ENCODE results near the gene TMEM26. TPM values are rescaled to one million over a fixed set of nuclear protein-coding genes. Genes with fewer than 3 reads are reported as not detected.

The TMEM26 gene
- total RNA-seq, 1 donor from 2014 or later = not detected

DNA sequence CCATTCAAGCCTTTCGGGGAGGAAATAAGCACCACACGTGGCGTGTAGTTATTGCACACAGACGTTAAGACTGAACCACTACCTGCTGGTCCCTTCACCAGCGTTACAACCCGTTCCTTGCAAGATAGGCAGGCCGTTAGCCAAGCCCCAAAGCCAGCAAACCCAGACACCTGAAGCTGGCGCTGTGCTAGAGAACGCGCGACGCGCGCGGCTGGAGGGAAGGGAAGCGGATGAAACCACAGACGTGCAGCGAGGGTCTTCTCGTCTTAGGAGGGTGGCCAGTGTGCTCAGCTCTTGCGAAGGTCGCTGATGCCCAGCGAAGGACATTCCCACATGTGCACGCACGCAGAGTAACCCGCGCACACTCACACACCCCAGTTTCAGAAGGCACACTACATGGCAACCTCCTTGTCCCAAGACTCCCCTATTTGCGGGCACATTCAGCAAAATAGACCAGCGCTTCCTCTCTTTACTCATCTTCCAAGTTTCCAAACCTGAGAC lies 980 bp downstream of the TMEM26 start:
- no peak overlapping the region for H3K4me3 Mint-ChIP-seq (ENCODE audit: low read depth)
- intact Hi-C loops (cut with micrococcal nuclease) = no loop called here
- H3K4me1 Mint-ChIP-seq (ENCODE audit: low read depth) = peaks cover 7% of the 10 kb centered on the region
- no peak overlapping the region for H3K27ac Mint-ChIP-seq
- DNase-seq (ENCODE audit: low spot score) = no peak
- no peaks in the 10 kb centered on the region for H3K9me3 Mint-ChIP-seq
- peaks cover 40% of the 10 kb centered on the region for H3K27me3 Mint-ChIP-seq (ENCODE audit: low read depth)
- H3K36me3 Mint-ChIP-seq (ENCODE audit: low read depth) = no peaks in the 10 kb centered on the region

DNA sequence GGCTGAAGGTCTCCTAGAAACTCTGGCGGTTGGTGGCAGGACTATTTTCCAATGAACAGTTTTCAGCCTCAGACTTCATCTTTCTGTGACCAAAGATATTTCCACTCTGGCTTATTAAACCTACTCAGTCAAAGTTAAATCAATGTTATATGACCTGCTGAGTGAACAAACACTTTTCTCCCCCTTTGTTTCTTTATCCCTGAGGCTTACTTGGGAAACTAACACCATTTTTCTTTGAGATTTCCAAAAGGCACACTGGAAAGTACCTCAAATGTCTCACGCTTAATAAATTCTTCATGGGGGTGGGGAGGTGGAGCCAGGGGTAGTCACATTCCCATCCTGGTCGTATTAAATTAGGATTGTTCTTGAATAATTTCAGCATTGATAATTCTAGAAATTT lies 1.8 kb downstream of the TMEM26 start:
- no peak overlapping the region for H3K27ac Mint-ChIP-seq
- no peak overlapping the region for H3K4me3 Mint-ChIP-seq (ENCODE audit: low read depth)
- intact Hi-C loops (cut with micrococcal nuclease) = no loop called here
- H3K9me3 Mint-ChIP-seq = no peaks in the 10 kb centered on the region
- H3K36me3 Mint-ChIP-seq (ENCODE audit: low read depth) = no peaks in the 10 kb centered on the region
- peaks cover 40% of the 10 kb centered on the region for H3K27me3 Mint-ChIP-seq (ENCODE audit: low read depth)
- H3K4me1 Mint-ChIP-seq (ENCODE audit: low read depth) = peaks cover 7% of the 10 kb centered on the region
- no peak for DNase-seq (ENCODE audit: low spot score)

DNA sequence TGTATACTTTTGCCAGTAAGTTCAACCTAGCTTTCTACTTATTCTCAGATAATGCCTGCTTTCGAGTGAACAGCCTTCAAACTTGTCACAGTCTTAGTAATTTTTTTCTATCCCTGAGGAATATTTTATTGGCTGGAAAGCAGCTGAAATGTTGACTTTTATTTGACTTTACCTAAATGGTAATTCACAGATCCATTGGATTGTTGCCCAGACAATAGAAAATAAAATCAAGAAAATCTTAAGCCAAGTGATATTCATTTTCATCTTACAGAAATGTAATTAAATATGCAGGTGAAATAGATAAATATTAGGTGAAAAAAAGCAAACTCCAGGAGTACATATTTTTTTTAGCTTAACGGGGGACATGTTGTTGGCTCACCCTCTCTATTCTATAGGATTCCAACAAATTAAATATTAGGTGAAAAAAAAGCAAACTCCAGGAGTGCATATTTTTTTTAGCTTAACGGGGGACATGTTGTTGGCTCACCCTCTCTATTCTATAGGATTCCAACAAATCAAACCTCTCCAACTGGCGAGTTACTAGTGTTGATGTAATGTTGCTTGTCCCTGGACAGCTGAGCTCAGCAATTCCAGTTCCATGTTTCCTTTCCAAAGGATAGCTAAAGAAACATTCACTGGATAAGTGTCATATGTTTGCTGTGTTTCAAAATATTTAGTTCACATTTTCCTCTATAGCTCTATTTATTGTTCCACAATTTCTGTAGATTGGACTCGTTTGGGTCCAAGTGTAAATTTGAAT lies 4.2 kb downstream of the TMEM26 start:
- H3K27me3 Mint-ChIP-seq (ENCODE audit: low read depth) = peaks cover 28% of the 10 kb centered on the region
- H3K27ac Mint-ChIP-seq = no peak overlapping the region
- no peaks in the 10 kb centered on the region for H3K36me3 Mint-ChIP-seq (ENCODE audit: low read depth)
- intact Hi-C loops (cut with micrococcal nuclease) = no loop called here
- peaks cover 7% of the 10 kb centered on the region for H3K4me1 Mint-ChIP-seq (ENCODE audit: low read depth)
- H3K9me3 Mint-ChIP-seq = no peaks in the 10 kb centered on the region
- DNase-seq (ENCODE audit: low spot score) = no peak
- no peak overlapping the region for H3K4me3 Mint-ChIP-seq (ENCODE audit: low read depth)

DNA sequence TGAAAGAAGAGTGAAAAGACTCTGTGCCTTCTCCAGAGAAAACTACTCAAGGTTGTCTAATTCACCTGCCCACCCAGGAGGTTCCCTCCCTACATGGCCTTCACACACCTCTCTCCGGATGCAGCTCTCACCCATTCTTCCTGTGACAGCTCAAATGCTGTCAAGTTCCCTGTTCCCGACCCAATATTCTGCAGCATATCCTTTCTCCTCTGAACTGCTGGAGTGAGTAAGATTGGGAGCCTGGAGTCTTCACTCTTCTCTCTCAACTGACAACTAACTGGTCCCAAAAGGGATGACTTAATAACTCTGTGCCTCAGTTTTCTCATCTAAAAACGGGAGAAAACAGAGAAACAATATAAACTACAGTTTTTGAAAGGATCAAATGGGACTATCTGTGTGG lies 5.1 kb downstream of the TMEM26 start:
- no peak for DNase-seq (ENCODE audit: low spot score)
- Mint-ChIP-seq H3K9me3 (no peaks in the 10 kb centered on the region), H3K4me1 (ENCODE audit: low read depth) (peaks cover 7% of the 10 kb centered on the region), H3K27ac (no peak overlapping the region), H3K27me3 (ENCODE audit: low read depth) (peaks cover 23% of the 10 kb centered on the region), H3K4me3 (ENCODE audit: low read depth) (no peak overlapping the region), H3K36me3 (ENCODE audit: low read depth) (no peaks in the 10 kb centered on the region)
- intact Hi-C loops (cut with micrococcal nuclease) = no loop called here

DNA sequence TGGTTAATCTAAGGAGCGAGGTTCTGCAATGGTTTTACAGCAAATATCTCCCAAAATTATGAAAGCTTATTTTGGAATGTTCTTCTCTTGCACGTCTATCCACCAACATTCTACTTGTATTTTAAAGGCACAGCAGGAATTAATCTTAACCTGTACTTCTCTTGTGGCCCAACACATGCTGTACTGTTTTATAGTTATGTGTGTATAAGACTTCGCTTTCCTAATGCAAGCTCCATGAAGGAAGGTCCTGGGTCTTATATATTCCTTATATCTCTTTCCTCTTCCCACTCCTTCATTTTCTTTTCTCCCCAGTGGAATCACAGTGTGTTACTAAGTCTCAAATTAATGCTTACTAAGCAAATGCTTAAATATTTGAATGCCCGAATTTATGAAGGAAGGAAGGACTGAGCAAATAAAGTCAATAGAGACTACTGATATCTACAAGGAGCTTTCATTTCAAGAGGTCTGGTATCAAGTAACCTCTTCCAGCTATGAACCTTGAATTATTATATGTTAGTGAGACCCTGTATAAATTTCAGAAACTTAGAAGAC lies 14.0 kb downstream of the TMEM26 start:
- no peak for DNase-seq (ENCODE audit: low spot score)
- peaks cover 17% of the 10 kb centered on the region for H3K27me3 Mint-ChIP-seq (ENCODE audit: low read depth)
- no peaks in the 10 kb centered on the region for H3K36me3 Mint-ChIP-seq (ENCODE audit: low read depth)
- H3K9me3 Mint-ChIP-seq = no peaks in the 10 kb centered on the region
- peaks cover 11% of the 10 kb centered on the region for H3K4me1 Mint-ChIP-seq (ENCODE audit: low read depth)
- no peak overlapping the region for H3K4me3 Mint-ChIP-seq (ENCODE audit: low read depth)
- H3K27ac Mint-ChIP-seq = no peak overlapping the region
- intact Hi-C loops (cut with micrococcal nuclease) = no loop called here

DNA sequence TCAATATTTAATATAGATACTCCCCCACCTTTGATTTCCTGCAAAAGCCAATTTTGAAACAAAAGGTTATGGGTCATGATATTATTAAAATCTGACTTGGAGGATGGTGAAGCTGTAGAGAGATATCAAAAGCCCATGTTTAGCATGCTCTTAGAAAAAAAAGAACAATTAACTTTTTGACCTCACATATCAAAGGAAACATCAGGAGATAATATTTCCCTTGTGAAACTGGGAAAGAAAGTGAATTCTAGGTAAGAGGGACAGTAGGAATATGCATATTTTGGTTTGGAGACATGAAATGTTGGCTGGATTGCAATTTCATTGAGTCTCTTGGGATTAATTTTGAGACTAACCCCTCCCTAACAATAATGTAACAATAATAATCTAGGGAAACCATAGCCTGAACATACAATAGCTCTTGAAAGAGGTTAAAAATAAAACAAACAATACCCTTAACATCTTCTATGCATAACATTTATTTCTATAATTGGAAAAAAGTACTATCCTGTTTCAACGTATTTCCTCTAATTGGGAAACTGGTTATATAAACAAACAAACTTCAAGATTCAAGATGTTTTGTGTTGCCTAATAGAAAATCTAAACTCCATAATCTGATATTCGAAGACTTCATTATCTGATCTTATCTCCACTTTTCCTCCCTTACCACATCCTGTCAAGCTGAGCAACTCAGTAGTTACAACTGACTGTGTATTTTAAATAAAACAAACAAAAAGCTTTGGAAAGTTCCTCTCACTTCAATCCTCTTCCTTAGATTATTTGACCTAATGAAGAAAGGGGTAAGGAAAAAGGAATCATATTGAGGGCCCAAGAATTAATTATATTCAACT lies 14.8 kb downstream of the TMEM26 start:
- peaks cover 11% of the 10 kb centered on the region for H3K4me1 Mint-ChIP-seq (ENCODE audit: low read depth)
- H3K9me3 Mint-ChIP-seq = no peaks in the 10 kb centered on the region
- no peak overlapping the region for H3K4me3 Mint-ChIP-seq (ENCODE audit: low read depth)
- intact Hi-C loops (cut with micrococcal nuclease) = no loop called here
- DNase-seq (ENCODE audit: low spot score) = no peak
- peaks cover 18% of the 10 kb centered on the region for H3K27me3 Mint-ChIP-seq (ENCODE audit: low read depth)
- H3K27ac Mint-ChIP-seq = no peak overlapping the region
- no peaks in the 10 kb centered on the region for H3K36me3 Mint-ChIP-seq (ENCODE audit: low read depth)

DNA sequence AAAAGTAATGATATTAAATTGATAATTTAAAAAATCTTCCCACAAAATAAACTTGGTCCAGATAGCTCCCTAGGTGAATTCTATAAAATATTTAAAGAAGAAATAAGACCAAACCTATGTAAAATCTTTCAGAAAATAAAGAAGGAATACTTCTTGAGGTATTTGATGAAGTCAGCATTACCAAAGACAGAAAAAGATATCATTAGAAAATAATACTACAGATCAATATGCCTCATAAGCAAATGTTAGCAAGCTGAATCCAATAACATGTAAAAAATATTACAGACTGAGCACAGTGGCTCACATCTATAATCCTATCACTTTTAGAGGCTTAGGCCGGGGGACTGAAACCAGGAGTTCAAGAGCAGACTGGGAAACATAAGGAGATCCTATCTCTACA lies 30.0 kb downstream of the TMEM26 start:
- no peaks in the 10 kb centered on the region for H3K36me3 Mint-ChIP-seq (ENCODE audit: low read depth)
- no peaks in the 10 kb centered on the region for H3K27me3 Mint-ChIP-seq (ENCODE audit: low read depth)
- DNase-seq (ENCODE audit: low spot score) = no peak
- H3K27ac Mint-ChIP-seq = no peak overlapping the region
- no peak overlapping the region for H3K4me3 Mint-ChIP-seq (ENCODE audit: low read depth)
- intact Hi-C loops (cut with micrococcal nuclease) = no loop called here
- H3K9me3 Mint-ChIP-seq = peaks cover 4% of the 10 kb centered on the region
- no peaks in the 10 kb centered on the region for H3K4me1 Mint-ChIP-seq (ENCODE audit: low read depth)

DNA sequence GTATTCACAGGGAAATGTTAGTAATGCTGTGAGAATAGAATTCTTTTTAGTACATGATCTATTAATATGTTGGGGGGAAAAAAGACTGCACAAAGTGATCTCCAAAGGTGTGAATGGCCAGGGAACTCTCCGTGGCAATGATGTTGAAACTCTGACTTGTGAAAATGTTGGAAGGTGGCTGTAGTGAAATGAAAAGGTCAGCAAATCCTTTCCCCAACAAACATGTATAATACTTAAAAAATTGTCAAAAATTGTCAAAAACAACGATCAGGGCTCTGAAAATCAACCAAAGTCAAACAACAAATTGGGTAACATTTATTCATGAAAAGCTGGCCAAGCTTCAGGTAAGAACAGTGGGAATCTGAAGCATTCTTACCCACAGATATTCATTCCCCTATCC lies 35.5 kb downstream of the TMEM26 start:
- intact Hi-C loops (cut with micrococcal nuclease) = no loop called here
- H3K27me3 Mint-ChIP-seq (ENCODE audit: low read depth) = peaks cover 2% of the 10 kb centered on the region
- no peak for DNase-seq (ENCODE audit: low spot score)
- no peak overlapping the region for H3K27ac Mint-ChIP-seq
- no peaks in the 10 kb centered on the region for H3K9me3 Mint-ChIP-seq
- no peaks in the 10 kb centered on the region for H3K36me3 Mint-ChIP-seq (ENCODE audit: low read depth)
- H3K4me3 Mint-ChIP-seq (ENCODE audit: low read depth) = no peak overlapping the region
- H3K4me1 Mint-ChIP-seq (ENCODE audit: low read depth) = no peaks in the 10 kb centered on the region

DNA sequence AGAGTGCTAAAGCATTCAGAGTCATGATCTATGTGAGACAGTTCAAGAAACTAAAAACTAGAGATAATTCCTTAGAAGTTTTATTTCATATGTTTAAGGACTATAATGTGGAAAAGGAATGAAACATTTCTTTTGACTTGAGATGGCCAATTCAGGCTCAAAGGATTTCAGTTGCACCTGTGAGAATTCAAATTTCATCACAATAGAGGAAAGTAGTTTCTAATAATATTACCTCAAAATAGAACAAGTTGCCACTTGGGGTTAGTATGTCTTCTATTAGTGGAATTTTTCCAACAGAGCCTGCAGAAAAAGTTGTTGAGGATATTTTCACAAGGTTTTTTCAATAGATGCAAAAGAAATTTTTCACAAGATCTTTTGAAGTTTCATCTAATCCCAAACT lies 37.4 kb downstream of the TMEM26 start:
- Mint-ChIP-seq H3K27ac (no peak overlapping the region), H3K4me1 (ENCODE audit: low read depth) (no peaks in the 10 kb centered on the region), H3K36me3 (ENCODE audit: low read depth) (no peaks in the 10 kb centered on the region), H3K4me3 (ENCODE audit: low read depth) (no peak overlapping the region), H3K9me3 (no peaks in the 10 kb centered on the region), H3K27me3 (ENCODE audit: low read depth) (peaks cover 2% of the 10 kb centered on the region)
- intact Hi-C loops (cut with micrococcal nuclease) = no loop called here
- no peak for DNase-seq (ENCODE audit: low spot score)

DNA sequence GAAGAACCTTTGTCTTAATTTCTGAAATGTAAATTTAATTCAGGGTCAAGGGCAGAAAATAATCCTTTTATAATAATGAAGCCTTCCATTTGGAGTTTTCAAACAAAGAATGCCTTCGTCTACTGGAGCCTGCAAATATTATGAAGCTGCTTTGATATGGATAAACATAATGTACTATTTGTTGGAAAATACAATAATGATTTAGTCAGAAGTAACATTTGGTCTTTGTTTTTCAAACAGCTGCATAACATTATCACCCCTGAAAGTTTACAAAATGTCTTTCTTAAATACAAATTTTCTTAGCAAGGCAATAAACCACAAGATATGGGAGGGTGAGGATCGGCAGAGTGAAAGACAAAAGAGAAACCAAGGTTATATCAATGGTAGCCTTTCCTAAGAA lies 41.5 kb downstream of the TMEM26 start:
- no peaks in the 10 kb centered on the region for H3K36me3 Mint-ChIP-seq (ENCODE audit: low read depth)
- no peak for DNase-seq (ENCODE audit: low spot score)
- intact Hi-C loops (cut with micrococcal nuclease) = no loop called here
- H3K4me3 Mint-ChIP-seq (ENCODE audit: low read depth) = no peak overlapping the region
- H3K27ac Mint-ChIP-seq = no peak overlapping the region
- H3K27me3 Mint-ChIP-seq (ENCODE audit: low read depth) = peaks cover 2% of the 10 kb centered on the region
- no peaks in the 10 kb centered on the region for H3K4me1 Mint-ChIP-seq (ENCODE audit: low read depth)
- no peaks in the 10 kb centered on the region for H3K9me3 Mint-ChIP-seq

DNA sequence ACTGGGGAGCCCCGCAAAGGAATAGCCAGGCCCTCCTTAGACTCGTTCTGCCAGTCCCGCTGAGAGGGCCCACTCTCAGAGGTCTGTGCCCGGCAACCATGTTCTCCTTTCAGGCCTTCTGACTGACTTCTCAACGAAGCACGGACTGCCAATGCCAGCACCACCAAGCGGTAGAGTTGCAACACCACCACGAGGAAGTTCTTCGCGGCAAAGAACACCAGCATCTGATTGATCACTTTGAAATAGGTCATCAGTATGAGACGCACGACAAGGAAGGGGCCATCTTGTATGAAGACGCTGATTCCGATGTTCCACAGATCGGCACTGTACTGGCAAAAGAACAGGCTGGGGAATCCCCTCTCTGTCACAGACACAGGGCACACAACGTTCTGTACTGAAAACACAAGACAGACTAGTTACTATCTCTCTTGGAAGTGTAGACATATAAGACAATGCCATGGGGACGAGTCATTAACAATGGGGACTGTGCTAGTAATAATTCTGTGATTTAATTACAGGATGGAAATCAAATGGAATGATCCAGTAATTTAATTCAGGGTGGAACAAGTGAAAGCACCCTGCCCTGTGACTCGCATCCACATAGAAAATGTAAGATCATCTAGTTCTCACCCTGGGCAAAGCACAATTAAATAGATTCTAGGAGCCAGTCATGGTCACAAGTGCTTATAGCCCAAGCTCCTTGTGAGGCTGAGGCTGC lies 42.7 kb downstream of the TMEM26 start:
- no peaks in the 10 kb centered on the region for H3K36me3 Mint-ChIP-seq (ENCODE audit: low read depth)
- H3K27ac Mint-ChIP-seq = no peak overlapping the region
- peaks cover 2% of the 10 kb centered on the region for H3K27me3 Mint-ChIP-seq (ENCODE audit: low read depth)
- intact Hi-C loops (cut with micrococcal nuclease) = no loop called here
- no peak overlapping the region for H3K4me3 Mint-ChIP-seq (ENCODE audit: low read depth)
- no peaks in the 10 kb centered on the region for H3K9me3 Mint-ChIP-seq
- H3K4me1 Mint-ChIP-seq (ENCODE audit: low read depth) = no peaks in the 10 kb centered on the region
- no peak for DNase-seq (ENCODE audit: low spot score)

DNA sequence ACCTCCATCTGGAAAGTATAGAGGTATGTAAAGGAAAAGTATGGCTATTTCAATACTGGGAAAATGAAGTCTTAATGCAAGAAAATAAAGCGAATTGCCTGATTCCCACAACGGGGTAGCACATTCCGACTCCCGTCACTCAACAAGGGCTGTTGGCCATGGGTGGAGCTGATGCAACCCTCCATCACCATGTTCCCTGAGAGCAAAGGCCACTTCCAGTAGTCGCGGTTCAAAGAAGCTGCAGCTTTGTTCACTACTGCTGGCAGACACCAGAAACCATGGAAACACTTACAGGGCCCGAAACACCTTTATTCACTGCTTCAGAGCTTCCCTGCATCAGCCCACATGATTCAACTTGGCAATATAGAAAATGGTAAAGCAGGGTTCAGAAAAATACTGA lies 44.0 kb downstream of the TMEM26 start:
- peaks cover 2% of the 10 kb centered on the region for H3K27me3 Mint-ChIP-seq (ENCODE audit: low read depth)
- DNase-seq (ENCODE audit: low spot score) = no peak
- no peaks in the 10 kb centered on the region for H3K9me3 Mint-ChIP-seq
- no peak overlapping the region for H3K27ac Mint-ChIP-seq
- H3K36me3 Mint-ChIP-seq (ENCODE audit: low read depth) = no peaks in the 10 kb centered on the region
- no peak overlapping the region for H3K4me3 Mint-ChIP-seq (ENCODE audit: low read depth)
- H3K4me1 Mint-ChIP-seq (ENCODE audit: low read depth) = no peaks in the 10 kb centered on the region
- intact Hi-C loops (cut with micrococcal nuclease) = no loop called here

All from activated T-helper 2 cell treated with anti-CD3 and anti-CD28 coated beads, Interferon-gamma antibody, Interleukin-2, Interleukin-4, amounts not matched to agents 10 μg/mL and 5 μg/mL and 100 μg/mL, durations not matched to agents 14 hours and 24 hours and 36 hours (primary cell).